HEK293 (cell line): ENCODE results near the gene MCRIP2.
A peak's percentile ranks its signal among the peaks of the same experiment; 100 is the strongest.

Experiments
- ZFP41 ChIP-seq: fragments of 450-650 bp; formaldehyde crosslinking; IDR thresholded peaks from 2 replicates; pipeline ENCODE4 v1.5.1; 2016; ENCODE audit warnings: missing biosample characterization, missing genetic modification characterization, borderline replicate concordance
- TF ChIP-seq, protein P1 (sequence below): fragments of 450-650 bp; formaldehyde crosslinking; IDR thresholded peaks from 2 replicates; pipeline ENCODE4 v1.5.1; 2016; ENCODE audit warnings: missing biosample characterization, missing genetic modification characterization

GRCh38 chr16:648071-648780, 6.6 kb downstream of the MCRIP2 start:
- TF ChIP-seq ZFP41 (tag by site-specific recombination): no peak
- TF ChIP-seq, protein P1, sequence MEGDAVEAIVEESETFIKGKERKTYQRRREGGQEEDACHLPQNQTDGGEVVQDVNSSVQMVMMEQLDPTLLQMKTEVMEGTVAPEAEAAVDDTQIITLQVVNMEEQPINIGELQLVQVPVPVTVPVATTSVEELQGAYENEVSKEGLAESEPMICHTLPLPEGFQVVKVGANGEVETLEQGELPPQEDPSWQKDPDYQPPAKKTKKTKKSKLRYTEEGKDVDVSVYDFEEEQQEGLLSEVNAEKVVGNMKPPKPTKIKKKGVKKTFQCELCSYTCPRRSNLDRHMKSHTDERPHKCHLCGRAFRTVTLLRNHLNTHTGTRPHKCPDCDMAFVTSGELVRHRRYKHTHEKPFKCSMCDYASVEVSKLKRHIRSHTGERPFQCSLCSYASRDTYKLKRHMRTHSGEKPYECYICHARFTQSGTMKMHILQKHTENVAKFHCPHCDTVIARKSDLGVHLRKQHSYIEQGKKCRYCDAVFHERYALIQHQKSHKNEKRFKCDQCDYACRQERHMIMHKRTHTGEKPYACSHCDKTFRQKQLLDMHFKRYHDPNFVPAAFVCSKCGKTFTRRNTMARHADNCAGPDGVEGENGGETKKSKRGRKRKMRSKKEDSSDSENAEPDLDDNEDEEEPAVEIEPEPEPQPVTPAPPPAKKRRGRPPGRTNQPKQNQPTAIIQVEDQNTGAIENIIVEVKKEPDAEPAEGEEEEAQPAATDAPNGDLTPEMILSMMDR (tag by site-specific recombination): peak; percentile 94
